ENCODE results near the gene MCF2L2. TPM values are rescaled to one million over a fixed set of nuclear protein-coding genes. Genes with fewer than 3 reads are reported as not detected.

Gene MCF2L2
- total and polyA plus RNA-seq, 2 experiments from 2014 or later: 6.7 to 14.6 TPM

- no peaks in the 10 kb centered on the region for H3K27me3 ChIP-seq (ENCODE audit: insufficient read depth)
- TF ChIP-seq CTCF (conservative IDR thresholded peaks at IDR 0.05; ENCODE audit: low read depth in 2 of 2) (no peak), POLR2AphosphoS5 (IDR thresholded peaks at IDR 0.05; ENCODE audit: low read depth) (no peak), ZNF331 (CRISPR knock-in tag; IDR thresholded peaks at IDR 0.05; ENCODE audit: low read depth) (no peak), ZNF114 (CRISPR knock-in tag; IDR thresholded peaks at IDR 0.05) (no peak), NANOG (IDR thresholded peaks at IDR 0.05; ENCODE audit: borderline replicate concordance) (no peak), EZH2 (IDR thresholded peaks at IDR 0.05; ENCODE audit: low read depth, unreplicated experiment) (no peak), CREB1 (CRISPR knock-in tag; IDR thresholded peaks at IDR 0.05; ENCODE audit: low read depth) (no peak), STAT1 (IDR thresholded peaks at IDR 0.05; ENCODE audit: unreplicated experiment) (no peak), JUNB (IDR thresholded peaks at IDR 0.05; ENCODE audit: unreplicated experiment) (no peak), EZH2phosphoT487 (IDR thresholded peaks at IDR 0.05; ENCODE audit: unreplicated experiment) (no peak)
- TF ChIP-seq, protein P1, sequence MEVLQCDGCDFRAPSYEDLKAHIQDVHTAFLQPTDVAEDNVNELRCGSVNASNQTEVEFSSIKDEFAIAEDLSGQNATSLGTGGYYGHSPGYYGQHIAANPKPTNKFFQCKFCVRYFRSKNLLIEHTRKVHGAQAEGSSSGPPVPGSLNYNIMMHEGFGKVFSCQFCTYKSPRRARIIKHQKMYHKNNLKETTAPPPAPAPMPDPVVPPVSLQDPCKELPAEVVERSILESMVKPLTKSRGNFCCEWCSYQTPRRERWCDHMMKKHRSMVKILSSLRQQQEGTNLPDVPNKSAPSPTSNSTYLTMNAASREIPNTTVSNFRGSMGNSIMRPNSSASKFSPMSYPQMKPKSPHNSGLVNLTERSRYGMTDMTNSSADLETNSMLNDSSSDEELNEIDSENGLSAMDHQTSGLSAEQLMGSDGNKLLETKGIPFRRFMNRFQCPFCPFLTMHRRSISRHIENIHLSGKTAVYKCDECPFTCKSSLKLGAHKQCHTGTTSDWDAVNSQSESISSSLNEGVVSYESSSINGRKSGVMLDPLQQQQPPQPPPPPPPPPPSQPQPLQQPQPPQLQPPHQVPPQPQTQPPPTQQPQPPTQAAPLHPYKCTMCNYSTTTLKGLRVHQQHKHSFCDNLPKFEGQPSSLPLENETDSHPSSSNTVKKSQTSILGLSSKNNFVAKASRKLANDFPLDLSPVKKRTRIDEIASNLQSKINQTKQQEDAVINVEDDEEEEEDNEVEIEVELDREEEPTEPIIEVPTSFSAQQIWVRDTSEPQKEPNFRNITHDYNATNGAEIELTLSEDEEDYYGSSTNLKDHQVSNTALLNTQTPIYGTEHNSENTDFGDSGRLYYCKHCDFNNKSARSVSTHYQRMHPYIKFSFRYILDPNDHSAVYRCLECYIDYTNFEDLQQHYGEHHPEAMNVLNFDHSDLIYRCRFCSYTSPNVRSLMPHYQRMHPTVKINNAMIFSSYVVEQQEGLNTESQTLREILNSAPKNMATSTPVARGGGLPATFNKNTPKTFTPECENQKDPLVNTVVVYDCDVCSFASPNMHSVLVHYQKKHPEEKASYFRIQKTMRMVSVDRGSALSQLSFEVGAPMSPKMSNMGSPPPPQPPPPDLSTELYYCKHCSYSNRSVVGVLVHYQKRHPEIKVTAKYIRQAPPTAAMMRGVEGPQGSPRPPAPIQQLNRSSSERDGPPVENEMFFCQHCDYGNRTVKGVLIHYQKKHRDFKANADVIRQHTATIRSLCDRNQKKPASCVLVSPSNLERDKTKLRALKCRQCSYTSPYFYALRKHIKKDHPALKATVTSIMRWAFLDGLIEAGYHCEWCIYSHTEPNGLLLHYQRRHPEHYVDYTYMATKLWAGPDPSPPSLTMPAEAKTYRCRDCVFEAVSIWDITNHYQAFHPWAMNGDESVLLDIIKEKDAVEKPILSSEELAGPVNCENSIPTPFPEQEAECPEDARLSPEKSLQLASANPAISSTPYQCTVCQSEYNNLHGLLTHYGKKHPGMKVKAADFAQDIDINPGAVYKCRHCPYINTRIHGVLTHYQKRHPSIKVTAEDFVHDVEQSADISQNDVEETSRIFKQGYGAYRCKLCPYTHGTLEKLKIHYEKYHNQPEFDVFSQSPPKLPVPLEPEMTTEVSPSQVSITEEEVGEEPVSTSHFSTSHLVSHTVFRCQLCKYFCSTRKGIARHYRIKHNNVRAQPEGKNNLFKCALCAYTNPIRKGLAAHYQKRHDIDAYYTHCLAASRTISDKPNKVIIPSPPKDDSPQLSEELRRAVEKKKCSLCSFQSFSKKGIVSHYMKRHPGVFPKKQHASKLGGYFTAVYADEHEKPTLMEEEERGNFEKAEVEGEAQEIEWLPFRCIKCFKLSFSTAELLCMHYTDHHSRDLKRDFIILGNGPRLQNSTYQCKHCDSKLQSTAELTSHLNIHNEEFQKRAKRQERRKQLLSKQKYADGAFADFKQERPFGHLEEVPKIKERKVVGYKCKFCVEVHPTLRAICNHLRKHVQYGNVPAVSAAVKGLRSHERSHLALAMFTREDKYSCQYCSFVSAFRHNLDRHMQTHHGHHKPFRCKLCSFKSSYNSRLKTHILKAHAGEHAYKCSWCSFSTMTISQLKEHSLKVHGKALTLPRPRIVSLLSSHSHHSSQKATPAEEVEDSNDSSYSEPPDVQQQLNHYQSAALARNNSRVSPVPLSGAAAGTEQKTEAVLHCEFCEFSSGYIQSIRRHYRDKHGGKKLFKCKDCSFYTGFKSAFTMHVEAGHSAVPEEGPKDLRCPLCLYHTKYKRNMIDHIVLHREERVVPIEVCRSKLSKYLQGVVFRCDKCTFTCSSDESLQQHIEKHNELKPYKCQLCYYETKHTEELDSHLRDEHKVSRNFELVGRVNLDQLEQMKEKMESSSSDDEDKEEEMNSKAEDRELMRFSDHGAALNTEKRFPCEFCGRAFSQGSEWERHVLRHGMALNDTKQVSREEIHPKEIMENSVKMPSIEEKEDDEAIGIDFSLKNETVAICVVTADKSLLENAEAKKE (CRISPR knock-in tag; IDR thresholded peaks at IDR 0.05): no peak
- TF ChIP-seq, protein P2, sequence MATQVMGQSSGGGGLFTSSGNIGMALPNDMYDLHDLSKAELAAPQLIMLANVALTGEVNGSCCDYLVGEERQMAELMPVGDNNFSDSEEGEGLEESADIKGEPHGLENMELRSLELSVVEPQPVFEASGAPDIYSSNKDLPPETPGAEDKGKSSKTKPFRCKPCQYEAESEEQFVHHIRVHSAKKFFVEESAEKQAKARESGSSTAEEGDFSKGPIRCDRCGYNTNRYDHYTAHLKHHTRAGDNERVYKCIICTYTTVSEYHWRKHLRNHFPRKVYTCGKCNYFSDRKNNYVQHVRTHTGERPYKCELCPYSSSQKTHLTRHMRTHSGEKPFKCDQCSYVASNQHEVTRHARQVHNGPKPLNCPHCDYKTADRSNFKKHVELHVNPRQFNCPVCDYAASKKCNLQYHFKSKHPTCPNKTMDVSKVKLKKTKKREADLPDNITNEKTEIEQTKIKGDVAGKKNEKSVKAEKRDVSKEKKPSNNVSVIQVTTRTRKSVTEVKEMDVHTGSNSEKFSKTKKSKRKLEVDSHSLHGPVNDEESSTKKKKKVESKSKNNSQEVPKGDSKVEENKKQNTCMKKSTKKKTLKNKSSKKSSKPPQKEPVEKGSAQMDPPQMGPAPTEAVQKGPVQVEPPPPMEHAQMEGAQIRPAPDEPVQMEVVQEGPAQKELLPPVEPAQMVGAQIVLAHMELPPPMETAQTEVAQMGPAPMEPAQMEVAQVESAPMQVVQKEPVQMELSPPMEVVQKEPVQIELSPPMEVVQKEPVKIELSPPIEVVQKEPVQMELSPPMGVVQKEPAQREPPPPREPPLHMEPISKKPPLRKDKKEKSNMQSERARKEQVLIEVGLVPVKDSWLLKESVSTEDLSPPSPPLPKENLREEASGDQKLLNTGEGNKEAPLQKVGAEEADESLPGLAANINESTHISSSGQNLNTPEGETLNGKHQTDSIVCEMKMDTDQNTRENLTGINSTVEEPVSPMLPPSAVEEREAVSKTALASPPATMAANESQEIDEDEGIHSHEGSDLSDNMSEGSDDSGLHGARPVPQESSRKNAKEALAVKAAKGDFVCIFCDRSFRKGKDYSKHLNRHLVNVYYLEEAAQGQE (IDR thresholded peaks at IDR 0.05; ENCODE audit: unreplicated experiment): no peak
- TF ChIP-seq, protein P3, sequence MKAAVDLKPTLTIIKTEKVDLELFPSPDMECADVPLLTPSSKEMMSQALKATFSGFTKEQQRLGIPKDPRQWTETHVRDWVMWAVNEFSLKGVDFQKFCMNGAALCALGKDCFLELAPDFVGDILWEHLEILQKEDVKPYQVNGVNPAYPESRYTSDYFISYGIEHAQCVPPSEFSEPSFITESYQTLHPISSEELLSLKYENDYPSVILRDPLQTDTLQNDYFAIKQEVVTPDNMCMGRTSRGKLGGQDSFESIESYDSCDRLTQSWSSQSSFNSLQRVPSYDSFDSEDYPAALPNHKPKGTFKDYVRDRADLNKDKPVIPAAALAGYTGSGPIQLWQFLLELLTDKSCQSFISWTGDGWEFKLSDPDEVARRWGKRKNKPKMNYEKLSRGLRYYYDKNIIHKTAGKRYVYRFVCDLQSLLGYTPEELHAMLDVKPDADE (IDR thresholded peaks at IDR 0.05): no peak
- no peaks in the 10 kb centered on the region for H3K27me3 Mint-ChIP-seq (ENCODE audit: insufficient read depth, low read depth, poor library complexity)
- no peaks in the 10 kb centered on the region; the same call in 1 of the 2 replicates for H3K9me2 ChIP-seq (ENCODE audit: insufficient read depth)
- H3K4me1 Mint-ChIP-seq: no peaks in the 10 kb centered on the region
- no peak for DNase-seq (ENCODE audit: low spot score)
- ATAC-seq: no peak
- no peak overlapping the region for H2AFZ ChIP-seq
- H3K36me3 ChIP-seq (ENCODE audit: insufficient read depth): peaks cover 2% of the 10 kb centered on the region; the same call in 1 of the 2 replicates
- H3K36me3 Mint-ChIP-seq (ENCODE audit: low read depth): peaks cover 12% of the 10 kb centered on the region
- H3F3A ChIP-seq (replicated peaks; ENCODE audit: low read depth): no peaks in the 10 kb centered on the region
- H3K27ac Mint-ChIP-seq: no peak overlapping the region
- H3K79me2 ChIP-seq (replicated peaks; ENCODE audit: insufficient read depth): no peaks in the 10 kb centered on the region
- H4K20me1 ChIP-seq (replicated peaks; ENCODE audit: insufficient read depth): no peaks in the 10 kb centered on the region; the same call in 1 of the 2 replicates
- no peaks in the 10 kb centered on the region for H3K9me3 Mint-ChIP-seq
- no peak overlapping the region for H3K4me3 Mint-ChIP-seq
- no peak overlapping the region for H3K4me3 ChIP-seq
- no peak overlapping the region for H3K4me2 ChIP-seq
- H3K27ac ChIP-seq (ENCODE audit: low read depth): no peak overlapping the region
- H3K4me1 ChIP-seq (ENCODE audit: insufficient read depth): no peaks in the 10 kb centered on the region
Observed at GRCh38 chr3:183288117-183288516, 140.3 kb downstream of the MCF2L2 start.

Measured in GM23338 (cell line).